ENCODE data around the gene SIAH2. TPM values are rescaled to one million over a fixed set of nuclear protein-coding genes. Genes with fewer than 3 reads are reported as not detected.

SIAH2 gene
- polyA plus RNA-seq, 1 of the 3 experiments (the other 2 are of a cell fraction): 18.4 TPM

- no peak overlapping the region for H3K27ac ChIP-seq (ENCODE audit: low read depth in 2 of 2, low read length in 1 of 2)
- no peak overlapping the region for H2AFZ ChIP-seq (ENCODE audit: low read depth)
- 100% methylated on average over 2 of the region's 7 CpGs for WGBS (ENCODE audit: low lambda C conversion rate)
- peaks cover 5% of the 10 kb centered on the region in 2 experiments for H3K36me3 ChIP-seq (replicated peaks in 1 of 2; ENCODE audit: control insufficient read depth in 1 of 2, insufficient read depth in 2 of 2, low read length in 1 of 2)
- no peak overlapping the region for H3K4me2 ChIP-seq
- H4K20me1 ChIP-seq (ENCODE audit: insufficient read depth): peaks cover 45% of the 10 kb centered on the region
- H3K9ac ChIP-seq: no peak overlapping the region
- no peaks in the 10 kb centered on the region for H3F3A ChIP-seq (replicated peaks; ENCODE audit: insufficient read depth)
- peaks cover 93% of the 10 kb centered on the region for H3K79me2 ChIP-seq (ENCODE audit: insufficient read depth)
- no peak overlapping the region for H3K4me3 ChIP-seq (ENCODE audit: low read depth in 2 of 2, low read length in 1 of 2)
- POLR2A ChIA-PET: no interaction called here
- no peaks in the 10 kb centered on the region for H3K9me3 ChIP-seq
- no peak for DNase-seq
- CTCF ChIA-PET: interaction anchor here (1.0 to 2.9 kb wide), 2 partner anchors 8 to 25 kb away, joined by 3 to 11 read pairs; no protein-coding TSS in a partner anchor
- no peaks in the 10 kb centered on the region for H3K9me2 ChIP-seq
- peaks cover 2 to 40% of the 10 kb centered on the region in 2 experiments; a peak in 2 of 4 replicates for H3K4me1 ChIP-seq (ENCODE audit: control insufficient read depth in 1 of 2, insufficient read depth in 2 of 2, low read depth in 1 of 2, low read length in 1 of 2)
- TF ChIP-seq MXI1 (IDR thresholded peaks at IDR 0.05; ENCODE audit: low read depth, low read length) (no peak), YY1 (IDR thresholded peaks at IDR 0.05; ENCODE audit: low read depth) (no peak), FOXJ3 (CRISPR knock-in tag; IDR thresholded peaks at IDR 0.05) (no peak), GABPA (IDR thresholded peaks at IDR 0.05; ENCODE audit: low read depth) (no peak), SMC3 (IDR thresholded peaks at IDR 0.05; ENCODE audit: low read depth, low read length) (no peak), REST (IDR thresholded peaks at IDR 0.05; ENCODE audit: low read depth, low read length) (no peak)
- H3K27me3 ChIP-seq (ENCODE audit: insufficient read depth): no peaks in the 10 kb centered on the region
These were observed 16.0 kb downstream of the SIAH2 start for GRCh38 chr3:150746791-150747590.

GRCh38 chr3:150745832-150746231, 17.1 kb downstream of the SIAH2 start:
- Histone ChIP-seq H3K9ac (no peak overlapping the region), H3K4me1 (ENCODE audit: control insufficient read depth in 1 of 2, insufficient read depth in 2 of 2, low read depth in 1 of 2, low read length in 1 of 2) (peaks cover 2 to 45% of the 10 kb centered on the region in 2 experiments; a peak in 2 of 4 replicates), H3K79me2 (ENCODE audit: insufficient read depth) (peaks cover 89% of the 10 kb centered on the region), H3K9me2 (no peaks in the 10 kb centered on the region), H3K4me2 (no peak overlapping the region), H4K20me1 (ENCODE audit: insufficient read depth) (peaks cover 45% of the 10 kb centered on the region), H3K27ac (ENCODE audit: low read depth in 2 of 2, low read length in 1 of 2) (no peak overlapping the region), H3K9me3 (no peaks in the 10 kb centered on the region), H3K4me3 (ENCODE audit: low read depth in 2 of 2, low read length in 1 of 2) (no peak overlapping the region), H3K27me3 (ENCODE audit: insufficient read depth) (no peaks in the 10 kb centered on the region), H2AFZ (ENCODE audit: low read depth) (no peak overlapping the region), H3F3A (replicated peaks; ENCODE audit: insufficient read depth) (no peaks in the 10 kb centered on the region), H3K36me3 (replicated peaks in 1 of 2; ENCODE audit: control insufficient read depth in 1 of 2, insufficient read depth in 2 of 2, low read length in 1 of 2) (peaks cover 9 to 15% of the 10 kb centered on the region in 2 experiments)
- ChIA-PET CTCF (interaction anchor here (1.0 to 2.9 kb wide), 2 partner anchors 9 to 24 kb away, joined by 3 to 11 read pairs; no protein-coding TSS in a partner anchor), POLR2A (no interaction called here)
- DNase-seq: no peak
- TF ChIP-seq, protein P1, sequence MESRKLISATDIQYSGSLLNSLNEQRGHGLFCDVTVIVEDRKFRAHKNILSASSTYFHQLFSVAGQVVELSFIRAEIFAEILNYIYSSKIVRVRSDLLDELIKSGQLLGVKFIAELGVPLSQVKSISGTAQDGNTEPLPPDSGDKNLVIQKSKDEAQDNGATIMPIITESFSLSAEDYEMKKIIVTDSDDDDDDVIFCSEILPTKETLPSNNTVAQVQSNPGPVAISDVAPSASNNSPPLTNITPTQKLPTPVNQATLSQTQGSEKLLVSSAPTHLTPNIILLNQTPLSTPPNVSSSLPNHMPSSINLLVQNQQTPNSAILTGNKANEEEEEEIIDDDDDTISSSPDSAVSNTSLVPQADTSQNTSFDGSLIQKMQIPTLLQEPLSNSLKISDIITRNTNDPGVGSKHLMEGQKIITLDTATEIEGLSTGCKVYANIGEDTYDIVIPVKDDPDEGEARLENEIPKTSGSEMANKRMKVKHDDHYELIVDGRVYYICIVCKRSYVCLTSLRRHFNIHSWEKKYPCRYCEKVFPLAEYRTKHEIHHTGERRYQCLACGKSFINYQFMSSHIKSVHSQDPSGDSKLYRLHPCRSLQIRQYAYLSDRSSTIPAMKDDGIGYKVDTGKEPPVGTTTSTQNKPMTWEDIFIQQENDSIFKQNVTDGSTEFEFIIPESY (IDR thresholded peaks at IDR 0.05; ENCODE audit: borderline replicate concordance, low read depth): no peak
- TF ChIP-seq ELF1 (IDR thresholded peaks at IDR 0.05): no peak
- TF ChIP-seq GABPA (IDR thresholded peaks at IDR 0.05; ENCODE audit: low read depth): no peak
- no peak for TF ChIP-seq JUND (IDR thresholded peaks at IDR 0.05)
- 100% methylated on average over 3 of the region's 3 CpGs for WGBS (ENCODE audit: low lambda C conversion rate)
